SU-DHL-6 (cell line): ENCODE results near the gene LRRN3.
A peak's percentile ranks its signal among the peaks of the same experiment; 100 is the strongest.

Experiments used
- H2AFZ ChIP-seq: fragments of 200-600 bp; sonication (generic); 2 replicates; pipeline ENCODE4 v1.6.1; 2014; ENCODE audit warnings: low read depth, mild to moderate bottlenecking, moderate library complexity, mixed read lengths, antibody characterized with exemption, low read length; ENCODE audit not compliant: severe bottlenecking
- H3F3A ChIP-seq: fragments of 200-600 bp; shearing (Covaris generic); 2 replicates; pipeline ENCODE4 v1.6.0; 2016; ENCODE audit warnings: antibody characterized with exemption, mild to moderate bottlenecking; ENCODE audit not compliant: insufficient read depth
- H3K27ac ChIP-seq: fragments of 200-600 bp; sonication (generic); 2 replicates; pipeline ENCODE4 v1.5.1; 2016; ENCODE audit warnings: low read depth, mild to moderate bottlenecking, low read length, moderate library complexity, mixed read lengths
- H3K27me3 ChIP-seq: fragments of 200-600 bp; sonication (generic), shearing (Covaris generic); 2 replicates; pipeline ENCODE4 v1.6.0; 2014; ENCODE audit warnings: mild to moderate bottlenecking, low read length
- H3K36me3 ChIP-seq: fragments of 200-600 bp; sonication (generic); 2 replicates; pipeline ENCODE4 v1.6.1; 2014; ENCODE audit warnings: mild to moderate bottlenecking, low read length, mixed read lengths
- H3K4me2 ChIP-seq: fragments of 300-600, 200-600 bp; shearing (Covaris generic), sonication (generic); 2 replicates; pipeline ENCODE4 v1.6.0; 2014; ENCODE audit warnings: low read length, low read depth, mild to moderate bottlenecking; ENCODE audit not compliant: poor library complexity, severe bottlenecking
- H3K4me3 ChIP-seq: fragments of 200-600 bp; sonication (generic); 2 replicates; pipeline ENCODE4 v1.5.1; 2014; ENCODE audit warnings: antibody characterized with exemption, low read length, mild to moderate bottlenecking, mixed read lengths; ENCODE audit not compliant: insufficient read depth, poor library complexity, severe bottlenecking
- H3K79me2 ChIP-seq: fragments of 200-600 bp; sonication (generic); 2 replicates; pipeline ENCODE4 v1.6.1; 2014; ENCODE audit warnings: mild to moderate bottlenecking, low read length, moderate library complexity; ENCODE audit not compliant: insufficient read depth
- H3K9ac ChIP-seq: fragments of 200-600 bp; sonication (generic); 2 replicates; pipeline ENCODE4 v1.7.0; 2014; ENCODE audit warnings: mild to moderate bottlenecking, low read length
- H3K9me2 ChIP-seq: fragments of 200-600 bp; sonication (generic); replicated peaks from 2 replicates; pipeline ENCODE4 v1.6.1; 2014; ENCODE audit warnings: low read length; ENCODE audit not compliant: insufficient read depth
- H3K9me3 ChIP-seq: fragments of 200-600 bp; sonication (generic); 2 replicates; pipeline ENCODE4 v1.6.1; 2014; ENCODE audit warnings: low read length, mixed read lengths; ENCODE audit not compliant: insufficient read depth
- H4K20me1 ChIP-seq: fragments of 200-600 bp; sonication (generic); 2 replicates; pipeline ENCODE4 v1.6.1; 2014; ENCODE audit warnings: low read depth, mild to moderate bottlenecking, antibody characterized with exemption, low read length, moderate library complexity, mixed read lengths
- EZH2phosphoT487 ChIP-seq: fragments of 200-600 bp; sonication (generic), shearing (Covaris generic); conservative IDR thresholded peaks from 2 replicates; pipeline ENCODE4 v1.6.1; 2018; ENCODE audit warnings: mild to moderate bottlenecking, antibody characterized with exemption, low read length, moderate library complexity, mixed read lengths
- TF ChIP-seq, protein P1 (sequence below): fragments of 200-600 bp; sonication (generic); IDR thresholded peaks from one replicate; pipeline ENCODE4 v1.5.1; 2017; ENCODE audit warnings: antibody characterized with exemption, mild to moderate bottlenecking, low read length, moderate library complexity; ENCODE audit not compliant: insufficient read depth, poor library complexity, severe bottlenecking

The LRRN3 gene

DNA sequence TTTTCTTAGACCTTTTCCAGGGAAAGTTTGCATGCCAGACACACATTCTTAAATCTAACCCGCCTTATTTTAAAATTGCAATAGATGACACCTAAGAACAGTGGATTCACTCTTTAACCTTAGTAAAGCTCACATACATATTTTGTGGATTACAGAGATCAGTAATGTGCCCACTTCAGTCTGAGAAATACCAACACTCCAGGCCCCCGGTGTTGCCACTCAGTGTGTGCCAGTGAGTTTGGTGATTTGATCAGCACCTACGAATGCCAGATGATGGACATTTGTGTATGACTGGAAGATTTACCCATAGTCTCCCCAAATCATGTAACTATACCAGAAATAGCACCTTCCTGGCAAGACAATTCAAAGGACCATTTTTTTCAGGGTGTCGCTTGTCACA lies 2.6 kb downstream of the LRRN3 start:
- Histone ChIP-seq H3K4me2 (peak overlapping the region; percentile 79), H4K20me1 (no peaks in the 10 kb centered on the region), H3K36me3 (peaks cover 11% of the 10 kb centered on the region), H3K27ac (peak overlapping the region; percentile 89), H3K27me3 (no peaks in the 10 kb centered on the region), H3K9ac (peak overlapping the region; percentile 74), H3F3A (peaks cover 54% of the 10 kb centered on the region), H3K9me2 (no peaks in the 10 kb centered on the region), H3K79me2 (peaks cover 80% of the 10 kb centered on the region), H2AFZ (no peak overlapping the region), H3K4me3 (peak overlapping the region; percentile 77), H3K9me3 (no peaks in the 10 kb centered on the region)
- TF ChIP-seq EZH2phosphoT487, result no peak
- TF ChIP-seq, protein P1, sequence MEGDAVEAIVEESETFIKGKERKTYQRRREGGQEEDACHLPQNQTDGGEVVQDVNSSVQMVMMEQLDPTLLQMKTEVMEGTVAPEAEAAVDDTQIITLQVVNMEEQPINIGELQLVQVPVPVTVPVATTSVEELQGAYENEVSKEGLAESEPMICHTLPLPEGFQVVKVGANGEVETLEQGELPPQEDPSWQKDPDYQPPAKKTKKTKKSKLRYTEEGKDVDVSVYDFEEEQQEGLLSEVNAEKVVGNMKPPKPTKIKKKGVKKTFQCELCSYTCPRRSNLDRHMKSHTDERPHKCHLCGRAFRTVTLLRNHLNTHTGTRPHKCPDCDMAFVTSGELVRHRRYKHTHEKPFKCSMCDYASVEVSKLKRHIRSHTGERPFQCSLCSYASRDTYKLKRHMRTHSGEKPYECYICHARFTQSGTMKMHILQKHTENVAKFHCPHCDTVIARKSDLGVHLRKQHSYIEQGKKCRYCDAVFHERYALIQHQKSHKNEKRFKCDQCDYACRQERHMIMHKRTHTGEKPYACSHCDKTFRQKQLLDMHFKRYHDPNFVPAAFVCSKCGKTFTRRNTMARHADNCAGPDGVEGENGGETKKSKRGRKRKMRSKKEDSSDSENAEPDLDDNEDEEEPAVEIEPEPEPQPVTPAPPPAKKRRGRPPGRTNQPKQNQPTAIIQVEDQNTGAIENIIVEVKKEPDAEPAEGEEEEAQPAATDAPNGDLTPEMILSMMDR, result no peak

DNA sequence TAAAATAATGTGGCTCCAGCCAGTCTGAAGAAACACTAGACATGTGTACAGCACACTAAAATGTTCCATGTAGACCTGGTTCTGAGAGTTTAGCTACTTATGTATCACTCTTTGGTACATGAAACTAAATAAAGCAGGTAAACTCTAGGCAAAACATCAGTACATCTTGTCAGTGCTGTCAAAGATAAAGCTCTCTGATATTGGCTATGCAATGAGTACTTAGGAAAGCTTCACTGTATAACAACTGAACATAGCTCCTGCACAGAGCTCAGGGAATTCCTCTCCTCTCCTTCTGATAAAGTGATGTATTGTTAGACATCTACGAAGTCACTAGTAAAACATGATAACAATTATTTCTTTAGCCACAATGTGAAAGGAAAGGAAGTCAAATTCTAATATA lies 3.5 kb downstream of the LRRN3 start:
- Histone ChIP-seq H3K9me2 (no peaks in the 10 kb centered on the region), H3K27me3 (no peaks in the 10 kb centered on the region), H4K20me1 (no peaks in the 10 kb centered on the region), H3K79me2 (peaks cover 89% of the 10 kb centered on the region), H3K4me3 (peak overlapping the region; percentile 77), H3F3A (peaks cover 51% of the 10 kb centered on the region), H3K9me3 (no peaks in the 10 kb centered on the region), H2AFZ (no peak overlapping the region), H3K9ac (peak overlapping the region; percentile 74), H3K36me3 (peaks cover 15% of the 10 kb centered on the region), H3K27ac (peak overlapping the region; percentile 89), H3K4me2 (peak overlapping the region; percentile 79)
- TF ChIP-seq, protein P1, result no peak
- TF ChIP-seq EZH2phosphoT487, result no peak

DNA sequence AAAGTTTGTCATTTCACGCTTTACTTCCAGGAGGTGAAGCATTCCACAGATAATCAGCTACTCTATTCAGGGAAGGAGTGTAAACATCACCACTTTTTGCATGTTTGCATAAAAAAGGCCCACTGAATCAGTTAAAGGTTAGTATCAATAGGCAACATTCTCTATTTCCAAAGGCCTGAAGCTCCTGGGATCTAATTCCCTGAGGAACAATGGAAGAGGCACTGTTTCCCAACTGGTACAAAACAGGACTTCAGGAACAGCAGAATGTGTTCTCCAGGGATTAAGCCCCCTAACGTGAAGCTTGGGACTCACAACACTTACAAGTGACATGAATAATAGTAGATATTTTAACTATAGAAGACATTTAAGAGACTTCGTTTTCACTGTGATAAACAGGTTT lies 6.1 kb downstream of the LRRN3 start:
- H3K36me3 ChIP-seq, result peaks cover 31% of the 10 kb centered on the region
- H3K9me2 ChIP-seq, result no peaks in the 10 kb centered on the region
- H3K9me3 ChIP-seq, result no peaks in the 10 kb centered on the region
- no peak overlapping the region for H2AFZ ChIP-seq
- no peaks in the 10 kb centered on the region for H3K27me3 ChIP-seq
- H3K79me2 ChIP-seq, result peaks cover 93% of the 10 kb centered on the region
- peak overlapping the region; percentile 16; the same call in 1 of the 2 replicates for H3K9ac ChIP-seq
- no peak for TF ChIP-seq EZH2phosphoT487
- TF ChIP-seq, protein P1, result no peak
- H4K20me1 ChIP-seq, result no peaks in the 10 kb centered on the region
- peak overlapping the region; percentile 79 for H3K4me2 ChIP-seq
- H3K4me3 ChIP-seq, result peak overlapping the region; percentile 20
- peaks cover 37% of the 10 kb centered on the region; the same call in 1 of the 2 replicates for H3F3A ChIP-seq
- peak overlapping the region; percentile 68 for H3K27ac ChIP-seq
